ENCODE results near the gene LAMP2.
A peak's percentile ranks its signal among the peaks of the same experiment; 100 is the strongest.

LAMP2 gene

DNA sequence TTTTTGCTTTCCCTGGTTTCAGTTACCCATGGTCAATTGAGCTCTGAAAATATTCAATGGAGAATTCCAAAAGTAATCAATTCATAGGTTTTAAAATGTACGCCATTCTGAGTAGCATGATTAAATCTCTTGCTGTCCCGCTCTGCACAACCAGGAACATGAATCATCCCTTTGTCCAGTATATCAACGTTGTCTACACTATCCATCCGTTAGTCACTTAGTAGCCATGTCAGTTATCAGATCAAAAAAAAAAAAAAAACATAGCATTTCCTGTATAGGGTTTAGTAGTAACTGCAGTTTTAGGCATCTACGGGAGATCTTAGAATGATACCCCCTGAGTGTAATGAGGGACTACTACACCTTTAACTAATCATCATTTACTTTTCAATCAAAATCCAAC, 15.1 kb downstream of the LAMP2 start:
- no peak for FAIRE-seq

DNA sequence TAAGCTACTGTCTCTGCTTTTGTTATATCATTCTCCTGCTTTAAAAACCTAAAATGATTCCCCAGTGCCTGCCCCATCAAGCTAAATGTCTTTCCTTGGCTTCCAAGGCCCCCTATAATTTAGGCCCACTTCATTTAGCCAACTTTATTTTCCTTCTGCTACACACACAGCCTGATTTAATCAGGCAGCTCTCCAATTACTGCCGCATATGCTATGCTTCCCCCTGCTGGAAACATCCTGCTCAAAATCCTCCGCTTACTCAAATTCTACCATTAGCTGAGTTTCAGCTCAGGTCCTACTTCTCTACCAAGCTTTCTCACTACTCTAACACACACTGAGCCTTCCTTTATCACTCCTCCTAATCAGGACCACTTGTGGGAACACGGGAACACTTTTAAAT, 17.0 kb downstream of the LAMP2 start:
- FAIRE-seq = peak; percentile 37

DNA sequence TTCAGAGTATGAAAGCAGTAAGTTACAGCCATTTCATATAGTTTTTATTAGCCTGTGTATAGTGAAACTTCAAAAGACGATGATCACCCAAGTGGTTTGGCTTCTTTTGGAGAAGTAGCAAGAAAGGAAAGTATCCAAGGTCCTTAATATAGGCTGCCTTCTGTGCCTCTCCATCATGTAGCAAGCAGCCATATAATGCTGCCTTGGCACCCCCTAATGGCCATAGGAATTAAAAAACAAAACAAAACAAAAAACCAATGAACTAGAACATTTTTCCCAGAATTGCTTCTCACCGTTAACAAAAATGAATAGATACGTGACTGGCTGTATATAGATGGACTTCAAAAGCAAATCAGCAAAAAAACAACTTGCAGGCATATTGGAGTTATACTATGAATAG, 18.9 kb downstream of the LAMP2 start:
- no peak for FAIRE-seq

DNA sequence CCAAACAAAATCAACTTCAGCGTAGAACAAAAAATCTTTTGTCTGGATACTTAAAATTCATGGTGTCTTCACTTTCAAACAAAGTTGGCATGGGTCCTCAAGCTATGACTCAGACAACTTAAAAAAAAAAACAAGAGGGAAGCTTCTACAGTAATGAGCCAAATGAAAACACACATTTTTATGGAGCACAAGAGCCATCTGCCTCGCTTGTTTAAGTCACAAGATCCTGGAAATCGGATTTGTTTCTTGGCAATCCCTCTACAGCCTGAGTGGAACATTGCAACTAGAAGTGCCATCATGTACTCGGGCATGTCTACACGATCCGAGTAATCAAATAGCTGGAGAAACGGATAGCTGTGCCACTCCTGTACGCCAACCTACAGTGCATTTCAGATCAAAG, 22.6 kb downstream of the LAMP2 start:
- FAIRE-seq = no peak

DNA sequence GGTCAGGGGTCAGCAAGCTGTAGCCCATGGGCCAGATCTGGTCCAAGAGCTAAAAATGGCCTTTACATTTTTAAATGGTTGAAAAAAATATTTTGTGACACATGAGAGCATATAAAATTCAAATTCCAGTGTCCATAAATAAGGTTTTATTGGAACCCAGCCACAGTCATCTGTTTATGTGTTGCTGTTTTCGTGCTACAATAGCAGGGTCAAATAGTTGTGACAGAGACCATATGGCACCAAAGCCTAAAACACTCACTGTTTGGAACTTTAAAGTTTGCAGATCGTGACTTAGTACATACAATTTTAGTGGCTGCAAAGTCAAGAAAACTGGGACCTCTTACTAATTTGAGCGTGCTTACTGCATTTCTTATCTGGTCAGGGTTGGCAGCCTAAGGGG, 29.2 kb downstream of the LAMP2 start:
- FAIRE-seq = no peak

DNA sequence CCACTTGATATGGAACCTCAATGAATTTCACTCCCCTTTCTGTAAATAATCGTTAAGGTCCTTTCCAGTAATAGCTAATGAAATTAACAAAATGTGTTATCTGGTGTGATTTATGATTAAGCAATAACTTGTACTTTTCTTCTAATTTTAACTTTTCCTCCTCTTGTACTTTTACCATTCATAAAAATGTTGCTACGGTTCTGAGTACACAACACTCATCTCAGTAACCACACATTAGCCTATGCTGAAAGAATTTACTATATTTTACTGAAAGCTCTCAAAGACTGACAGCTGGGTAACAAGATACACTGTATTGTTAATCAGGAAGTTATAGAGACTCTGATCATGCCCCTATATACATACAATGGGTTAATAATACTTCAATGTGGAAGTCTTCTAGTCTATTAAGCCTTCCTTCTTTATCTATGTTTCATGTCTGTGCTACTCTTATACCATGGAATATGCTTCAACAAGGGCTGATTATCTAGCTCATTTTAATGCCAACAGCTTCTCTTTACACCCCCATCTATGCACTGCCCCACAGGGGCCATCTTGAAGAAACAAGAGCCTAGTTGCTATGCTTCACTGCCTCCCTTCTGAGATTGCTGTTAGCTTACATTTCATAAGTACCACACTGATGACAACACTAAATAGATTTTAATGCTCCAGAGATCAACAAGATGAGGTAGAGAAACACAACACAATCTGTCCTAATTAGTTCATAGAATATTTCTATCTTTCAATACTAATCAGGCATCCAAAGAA, 39.1 kb downstream of the LAMP2 start:
- FAIRE-seq = no peak

DNA sequence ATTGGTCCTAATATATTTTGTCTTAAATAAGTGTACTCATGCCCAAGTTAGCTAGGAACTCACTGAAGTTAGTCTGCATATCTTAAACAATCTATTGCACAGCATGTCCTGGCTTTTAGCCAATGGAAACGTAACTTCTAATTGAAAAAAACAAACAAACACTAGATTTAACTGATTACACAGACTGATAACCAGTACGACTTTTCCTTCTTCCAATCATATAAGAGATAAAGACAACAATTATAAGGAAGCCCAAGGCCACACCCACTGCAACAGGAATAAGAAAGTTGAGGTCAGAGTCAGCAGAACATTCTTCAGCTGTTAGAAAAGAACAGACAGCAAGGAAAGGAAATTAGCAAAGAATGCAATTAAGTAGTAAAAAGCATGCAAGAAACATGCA, 40.8 kb downstream of the LAMP2 start:
- no peak for FAIRE-seq

DNA sequence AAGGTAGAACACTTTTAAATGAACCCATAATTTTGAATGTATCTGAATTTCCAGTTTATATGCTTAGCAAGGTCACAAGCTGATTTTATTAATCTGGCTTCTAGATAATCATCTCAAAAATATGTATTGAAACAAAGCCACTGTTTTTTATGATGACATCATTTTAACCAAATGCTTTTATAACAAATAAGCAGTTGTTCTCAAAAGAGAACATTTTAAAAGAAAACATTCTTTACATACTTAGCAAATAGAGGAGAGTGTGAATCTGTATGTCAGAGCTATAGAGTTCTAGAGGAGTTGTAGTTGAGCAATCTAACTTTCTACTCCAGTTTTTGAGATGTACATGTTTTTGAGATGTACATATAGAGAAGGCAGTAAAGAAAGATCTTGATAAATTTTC, 42.5 kb downstream of the LAMP2 start:
- FAIRE-seq = no peak

DNA sequence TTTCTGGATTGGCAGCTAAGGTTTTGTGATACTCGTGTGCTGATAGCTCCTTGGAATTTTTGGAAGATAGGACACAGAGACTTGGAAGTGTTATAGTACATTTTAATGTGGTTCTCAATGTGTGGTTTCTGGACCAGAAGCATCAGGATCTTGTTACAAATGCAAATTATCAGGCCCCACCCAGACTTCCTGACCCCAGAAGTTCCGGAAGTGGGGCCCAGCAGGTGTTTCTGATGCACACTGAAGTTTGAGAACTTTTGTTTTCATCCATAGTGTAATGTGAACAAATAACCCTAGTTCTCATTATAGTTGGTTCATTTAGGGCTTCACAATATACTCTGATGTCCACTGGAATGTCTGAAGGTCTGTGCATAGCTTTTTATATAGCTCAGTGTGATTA, 49.6 kb downstream of the LAMP2 start:
- FAIRE-seq = no peak

DNA sequence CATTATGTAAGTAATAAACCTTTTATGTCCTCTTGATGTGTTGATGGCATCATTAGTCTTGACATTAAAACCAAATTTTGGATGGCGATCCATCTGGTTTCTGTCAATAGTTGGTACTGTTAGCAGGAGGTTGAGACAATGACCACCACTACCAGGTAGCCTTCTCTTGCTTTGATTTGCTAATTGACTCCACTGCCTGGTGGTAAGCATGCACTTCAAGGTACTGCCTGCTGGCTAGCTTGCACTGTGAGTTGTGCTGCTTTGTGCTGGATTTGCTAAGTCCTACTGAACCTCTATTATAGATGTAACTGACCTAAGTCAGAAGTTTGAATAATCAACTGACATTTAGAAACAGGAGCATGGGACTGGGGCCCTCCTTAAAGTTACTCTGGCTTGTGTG, 60.9 kb downstream of the LAMP2 start:
- no peak for FAIRE-seq

DNA sequence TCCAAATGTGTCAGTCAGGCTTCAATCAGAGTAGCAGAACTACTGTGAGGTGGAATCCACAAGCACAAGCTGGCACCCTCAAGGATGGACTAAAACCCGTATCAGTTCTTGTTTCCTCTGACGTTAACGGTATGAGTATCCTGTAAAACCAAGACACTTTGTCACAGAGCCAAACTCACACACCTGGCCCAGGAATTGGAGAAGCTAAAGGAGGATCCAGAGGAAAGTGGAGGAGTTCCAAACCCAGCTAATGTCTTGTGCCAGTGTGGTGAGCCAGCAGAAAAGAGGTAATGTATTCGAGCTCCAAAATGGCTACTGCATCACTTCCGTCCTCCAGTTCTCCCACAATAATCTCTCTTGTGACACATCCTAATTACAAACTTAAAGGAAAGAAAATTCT, 62.5 kb downstream of the LAMP2 start:
- no peak for FAIRE-seq

DNA sequence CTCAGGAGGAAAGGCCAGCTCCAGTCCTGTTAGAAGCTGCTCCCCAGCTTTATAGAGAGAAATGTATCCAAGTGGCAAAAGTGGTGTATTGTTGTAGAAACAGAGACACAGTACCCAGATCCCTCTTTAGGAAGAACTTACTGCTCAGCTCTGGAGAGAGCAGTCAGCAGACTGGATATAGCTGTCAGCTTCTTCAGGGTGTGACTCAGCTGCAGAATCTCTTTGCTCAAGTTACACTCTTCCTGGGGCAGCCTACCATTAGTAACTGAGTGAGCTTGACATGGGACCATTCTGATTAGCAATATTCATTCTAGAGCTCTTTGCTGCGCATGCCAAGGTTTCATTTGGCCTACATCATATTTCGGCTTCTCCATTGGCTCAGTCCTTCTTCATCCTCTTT, 66.7 kb downstream of the LAMP2 start:
- no peak for FAIRE-seq

DNA sequence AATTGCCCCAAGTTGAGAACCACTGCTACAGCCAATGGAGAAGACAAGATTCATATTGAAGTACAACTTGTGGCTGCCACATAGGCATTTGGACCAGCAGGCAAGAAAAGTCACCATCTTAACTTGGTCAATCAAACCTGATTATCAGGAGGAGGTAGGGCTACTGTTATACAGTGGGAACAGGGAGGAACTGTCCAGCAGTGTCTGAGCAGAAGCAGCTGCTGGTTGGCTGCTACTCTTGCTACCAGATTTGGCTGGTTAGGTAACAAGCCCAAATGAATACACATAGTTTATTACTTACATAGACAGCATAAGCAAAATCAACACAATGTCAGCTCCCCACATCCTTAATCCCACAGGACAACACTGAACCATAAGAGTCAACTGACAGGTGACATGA, 67.8 kb downstream of the LAMP2 start:
- no peak for FAIRE-seq

DNA sequence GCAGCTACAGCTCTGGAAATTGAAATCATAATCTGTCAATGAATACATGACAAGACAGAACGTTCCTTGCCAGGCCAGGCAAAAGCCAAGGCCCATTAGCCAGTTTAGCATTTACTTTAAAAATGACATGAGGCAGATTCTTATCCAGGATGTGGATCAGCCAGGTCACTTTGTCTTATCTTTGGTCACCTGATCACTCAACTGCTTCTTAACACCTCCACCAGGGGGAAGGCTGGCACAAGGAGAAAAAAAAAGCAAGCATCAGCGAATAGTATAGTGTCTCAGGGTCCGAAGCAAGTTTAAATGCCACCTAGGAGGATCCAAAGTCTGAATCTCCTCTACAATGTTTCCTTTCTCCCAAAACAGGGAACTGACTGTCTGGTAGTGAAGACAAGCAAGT, 88.4 kb downstream of the LAMP2 start:
- FAIRE-seq = no peak

DNA sequence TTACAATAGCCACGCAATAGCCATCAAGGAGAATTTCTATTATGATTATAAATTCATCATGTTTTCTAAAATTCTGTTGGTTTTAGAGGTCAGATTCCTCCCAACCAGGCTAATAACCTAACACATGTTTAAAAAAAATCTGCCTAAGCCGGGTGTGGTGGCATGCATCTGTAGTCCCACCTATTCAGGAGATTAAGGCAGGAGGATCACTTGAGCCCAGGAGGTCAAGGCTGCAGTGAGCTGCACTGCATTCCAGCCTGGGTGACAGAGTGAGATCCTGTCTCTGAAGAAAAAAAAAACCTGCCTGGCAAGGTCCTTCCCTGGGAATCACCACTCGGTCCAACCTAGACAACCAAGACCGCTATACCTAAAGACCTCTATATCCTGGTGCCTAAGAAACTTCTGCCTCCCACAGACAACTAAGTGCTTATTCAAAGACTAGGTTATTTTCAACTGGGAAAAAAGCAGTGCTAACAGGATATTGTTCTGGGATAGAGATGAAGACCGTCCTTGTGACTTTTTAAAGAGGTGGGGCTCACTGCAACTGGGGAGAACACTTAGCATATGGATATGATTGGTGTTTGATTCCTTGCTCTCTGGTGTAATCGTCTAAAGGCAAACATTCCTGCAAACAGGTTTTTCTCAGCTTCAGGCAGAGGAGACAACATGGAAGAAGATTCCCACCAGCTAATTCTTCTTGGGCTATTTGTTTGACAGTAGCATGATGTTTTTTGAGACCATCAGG, 89.0 kb downstream of the LAMP2 start:
- FAIRE-seq = no peak

DNA sequence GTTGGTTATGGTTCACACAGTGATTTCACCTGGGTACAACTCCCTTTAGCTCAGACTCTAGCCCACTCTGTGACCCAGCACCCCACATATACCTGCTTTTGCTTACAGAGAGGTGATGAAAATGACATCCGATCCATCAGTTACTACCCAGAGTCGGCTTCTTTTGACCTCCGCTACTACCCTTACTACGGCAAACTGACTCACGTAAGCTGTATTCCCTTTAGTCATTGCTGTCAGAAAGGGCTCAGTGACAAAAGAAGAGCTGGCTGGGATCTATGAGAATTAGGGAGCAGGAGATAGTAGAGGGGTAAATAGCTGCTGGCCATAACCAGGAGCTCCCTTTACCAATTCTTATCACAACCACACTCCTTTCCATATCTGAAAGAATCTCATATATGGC, 90.5 kb downstream of the LAMP2 start:
- no peak for FAIRE-seq
